HepG2 (cell line): ENCODE results near the gene ZNF484. TPM values are rescaled to one million over a fixed set of nuclear protein-coding genes. Genes with fewer than 3 reads are reported as not detected.
A peak's percentile ranks its signal among the peaks of the same experiment; 100 is the strongest.

ENCODE experiments used
- ARID5B ChIP-seq: IDR thresholded peaks from 2 replicates; pipeline ENCODE4 v1.4.0; 2020; ENCODE audit warnings: mild to moderate bottlenecking, missing genetic modification reagents
- ASH2L ChIP-seq: fragments of 300-600, 200-600 bp; sonication (generic); IDR thresholded peaks from 2 replicates; pipeline ENCODE4 v1.7.0; 2017; ENCODE audit warnings: low read depth, mild to moderate bottlenecking, moderate library complexity, mixed read lengths, low read length; ENCODE audit not compliant: insufficient read length
- BATF2 ChIP-seq: sonication (generic); formaldehyde crosslinking; IDR thresholded peaks from 2 replicates; pipeline ENCODE4 v1.8.0; 2022; ENCODE audit warnings: mild to moderate bottlenecking, missing genetic modification reagents, moderate library complexity
- CEBPG ChIP-seq: IDR thresholded peaks from 2 replicates; pipeline ENCODE4 v1.6.1; 2016
- CENPX ChIP-seq: sonication (generic); formaldehyde crosslinking; IDR thresholded peaks from 2 replicates; pipeline ENCODE4 v1.9.0; 2021; ENCODE audit warnings: mild to moderate bottlenecking, missing genetic modification reagents, moderate library complexity
- FOXK2 ChIP-seq: fragments of 450-650 bp; IDR thresholded peaks from 2 replicates; pipeline ENCODE4 v1.6.1; 2016
- IRX3 ChIP-seq: sonication (generic); formaldehyde crosslinking; IDR thresholded peaks from 2 replicates; pipeline ENCODE4 v1.8.1; 2023; ENCODE audit warnings: mild to moderate bottlenecking, low read depth, missing genetic modification reagents, borderline replicate concordance
- NFATC3 ChIP-seq: sonication (generic); formaldehyde crosslinking; IDR thresholded peaks from 2 replicates; pipeline ENCODE4 v1.5.1; 2020; ENCODE audit warnings: mild to moderate bottlenecking, missing genetic modification reagents
- PAF1 ChIP-seq: IDR thresholded peaks from 2 replicates; pipeline ENCODE4 v1.6.1; 2016; ENCODE audit warnings: missing genetic modification reagents, missing compliant biosample characterization
- RARG ChIP-seq: sonication (generic); formaldehyde crosslinking; IDR thresholded peaks from 2 replicates; pipeline ENCODE4 v1.4.0; 2020; ENCODE audit warnings: low read depth, mild to moderate bottlenecking, missing genetic modification reagents
- RFX1 ChIP-seq: fragments of 450-650 bp; IDR thresholded peaks from 2 replicates; pipeline ENCODE4 v1.6.1; 2017
- SP2 ChIP-seq: sonication (generic); formaldehyde crosslinking; IDR thresholded peaks from 2 replicates; pipeline ENCODE4 v1.5.1; 2020; ENCODE audit warnings: mild to moderate bottlenecking, missing genetic modification reagents
- TFAP4 ChIP-seq: sonication (generic); IDR thresholded peaks from 2 replicates; pipeline ENCODE4 v1.6.1; 2016; ENCODE audit warnings: low read depth, borderline replicate concordance
- TFDP2 ChIP-seq: sonication (generic); formaldehyde crosslinking; IDR thresholded peaks from 2 replicates; pipeline ENCODE4 v1.4.0; 2020; ENCODE audit warnings: missing genetic modification reagents
- WIZ ChIP-seq: sonication (generic); formaldehyde crosslinking; IDR thresholded peaks from 2 replicates; pipeline ENCODE4 v1.5.1; 2020; ENCODE audit warnings: mild to moderate bottlenecking, missing genetic modification reagents
- ZBTB38 ChIP-seq: sonication (generic); formaldehyde crosslinking; IDR thresholded peaks from 2 replicates; pipeline ENCODE4 v1.5.1; 2020; ENCODE audit warnings: mild to moderate bottlenecking, missing genetic modification reagents
- ZFP41 ChIP-seq: sonication (generic); formaldehyde crosslinking; IDR thresholded peaks from 2 replicates; pipeline ENCODE4 v1.4.0; 2020; ENCODE audit warnings: mild to moderate bottlenecking, missing genetic modification reagents, borderline replicate concordance
- ZNF30 ChIP-seq: sonication (generic); formaldehyde crosslinking; IDR thresholded peaks from 2 replicates; pipeline ENCODE4 v1.5.0; 2020; ENCODE audit warnings: mild to moderate bottlenecking, missing genetic modification reagents
- ZNF383 ChIP-seq: sonication (generic); formaldehyde crosslinking; IDR thresholded peaks from 2 replicates; pipeline ENCODE4 v1.4.0; 2020; ENCODE audit warnings: missing genetic modification reagents, mild to moderate bottlenecking, borderline replicate concordance
- ZNF557 ChIP-seq: sonication (generic); formaldehyde crosslinking; IDR thresholded peaks from 2 replicates; pipeline ENCODE4 v1.4.0; 2020; ENCODE audit warnings: missing genetic modification reagents
- ZNF691 ChIP-seq: sonication (generic); formaldehyde crosslinking; IDR thresholded peaks from 2 replicates; pipeline ENCODE4 v1.4.0; 2020; ENCODE audit warnings: missing genetic modification reagents, low read depth, mild to moderate bottlenecking, borderline replicate concordance
- ZNF740 ChIP-seq: sonication (generic); formaldehyde crosslinking; IDR thresholded peaks from 2 replicates; pipeline ENCODE4 v1.4.0; 2020; ENCODE audit warnings: missing genetic modification reagents
- ZSCAN20 ChIP-seq: sonication (generic); formaldehyde crosslinking; IDR thresholded peaks from 2 replicates; pipeline ENCODE4 v1.4.0; 2020; ENCODE audit warnings: missing genetic modification reagents, mild to moderate bottlenecking, borderline replicate concordance
- polyA plus RNA-seq, 8 experiments: library from polyadenylated mRNA; depleted of rRNA in 3 of 8; stranded (reverse) in 7 of 8; unstranded in 1 of 8; fragments of >200 nt; fragmentation: Illumina TruSeq in 4 of 8; extraction: Trizol in 4 of 8; gene quantifications; 2 replicates each; pipeline versions ENCODE4 v1.2.1 to v1.2.3, GENCODE V29; 2011 to 2016; ENCODE audit warnings: low read depth in 4 of 8, missing spikeins in 1 of 8, mixed read lengths in 1 of 8; ENCODE audit not compliant: insufficient read depth in 1 of 8
- total RNA-seq, 5 experiments: library from RNA; depleted of rRNA; stranded (reverse); fragments of >200 nt; fragmentation: Illumina TruSeq; extraction: Trizol; gene quantifications; 2 replicates each; pipeline ENCODE4 v1.2.3, GENCODE V29; 2016; ENCODE audit warnings: low read depth in 1 of 5

ZNF484 gene
- total and polyA plus RNA-seq, 2 of the 13 experiments (the other 11 are each of a cell fraction or from before 2014, with no cell fraction given) = 0.96 to 7.2 TPM

- TF ChIP-seq ZNF740 (CRISPR knock-in tag) (no peak), PAF1 (CRISPR knock-in tag) (no peak), CEBPG (CRISPR knock-in tag) (peak; percentile 20; the same call in 1 of the 2 replicates), RARG (CRISPR knock-in tag) (no peak), ZNF383 (CRISPR knock-in tag) (no peak), ZBTB38 (no peak), WIZ (CRISPR knock-in tag) (no peak), ZNF557 (CRISPR knock-in tag) (no peak), ARID5B (CRISPR knock-in tag) (peak; percentile 57), BATF2 (CRISPR knock-in tag) (no peak), CENPX (CRISPR knock-in tag) (no peak), ZSCAN20 (no peak), ASH2L (peak; percentile 58), RFX1 (no peak), SP2 (CRISPR knock-in tag) (no peak), FOXK2 (peak; percentile 89), TFDP2 (CRISPR knock-in tag) (peak; percentile 41; the same call in 1 of the 2 replicates), ZNF691 (CRISPR knock-in tag) (peak; percentile 54; the same call in 1 of the 2 replicates), IRX3 (no peak), ZNF30 (no peak), TFAP4 (no peak), NFATC3 (CRISPR knock-in tag) (no peak), ZFP41 (CRISPR knock-in tag) (no peak)
Observed at GRCh38 chr9:92877531-92878430, at the start of gene ZNF484 (continued).
